Measurements from ENCODE around the gene CCDC57.

Gene CCDC57

GRCh38 chr17:82061047-82061925 lies 151.4 kb downstream of the CCDC57 start:
- no peak for DNase-seq (ENCODE audit: low spot score)

GRCh38 chr17:82060614-82061013 lies 152.0 kb downstream of the CCDC57 start:
- DNase-seq (ENCODE audit: low spot score): no peak

GRCh38 chr17:82060001-82060380 lies 152.7 kb downstream of the CCDC57 start:
- DNase-seq (ENCODE audit: low spot score): no peak

- DNase-seq (ENCODE audit: low spot score): no peak
These were observed 153.2 kb downstream of the CCDC57 start for GRCh38 chr17:82059272-82060000.

- DNase-seq (ENCODE audit: low spot score): no peak
These were observed 153.8 kb downstream of the CCDC57 start for GRCh38 chr17:82058855-82059249.

- no peak for DNase-seq (ENCODE audit: low spot score)
These were observed 154.3 kb downstream of the CCDC57 start for GRCh38 chr17:82058230-82058854.

- no peak for DNase-seq (ENCODE audit: low spot score)
These were observed 155.7 kb downstream of the CCDC57 start for GRCh38 chr17:82056729-82057621.

GRCh38 chr17:82055965-82056728 lies 156.5 kb downstream of the CCDC57 start:
- DNase-seq (ENCODE audit: low spot score): no peak

GRCh38 chr17:82055023-82055964 lies 157.3 kb downstream of the CCDC57 start:
- DNase-seq (ENCODE audit: low spot score): no peak

GRCh38 chr17:82054351-82055022 lies 158.2 kb downstream of the CCDC57 start:
- no peak for DNase-seq (ENCODE audit: low spot score)

- no peak for DNase-seq (ENCODE audit: low spot score)
These were observed 158.9 kb downstream of the CCDC57 start for GRCh38 chr17:82053556-82054263.

GRCh38 chr17:82053130-82053529 lies 159.5 kb downstream of the CCDC57 start:
- no peak for DNase-seq (ENCODE audit: low spot score)

- DNase-seq (ENCODE audit: low spot score): no peak
These were observed 160.0 kb downstream of the CCDC57 start for GRCh38 chr17:82052638-82053059.

GRCh38 chr17:82051776-82052637 lies 160.6 kb downstream of the CCDC57 start, which contains the start of the genes GPS1 and RFNG:
GPS1 (plus strand) TSS chr17:82051898; CDS start chr17:82051932, 34 bp downstream.
RFNG (minus strand) TSS chr17:82051811; CDS start chr17:82051766, 45 bp downstream.
- peak; percentile 68 for DNase-seq (ENCODE audit: low spot score)
